IMR-90 (cell line): ENCODE results near the gene JSRP1. TPM values are rescaled to one million over a fixed set of nuclear protein-coding genes. Genes with fewer than 3 reads are reported as not detected.

Source experiments
- ATAC-seq: fragments of 200-7000 bp; cut with Tn5 transposase; 2 replicates; pipeline ENCODE4 v1.9.1; 2020; ENCODE audit warnings: low read depth, mild to moderate bottlenecking, moderate library complexity
- BruUV-seq: library from RNA; stranded (reverse); fragments of 400-500 nt; replicated peaks from 2 replicates; lab custom pipeline; 2021; lab: Mats Ljungman, UMichigan
- CTCF ChIA-PET: fragments of 300-600 bp; formaldehyde crosslinking; extraction: SDS; loops from one replicate; lab custom pipeline; 2021; ENCODE audit warnings: antibody characterized with exemption; lab: Yijun Ruan, JAX
- POLR2A ChIA-PET: fragments of 300-600 bp; sonication (Branson Sonifier 250); formaldehyde crosslinking; loops from one replicate; lab custom pipeline; 2022; ENCODE audit warnings: antibody characterized with exemption; ENCODE audit not compliant: unreplicated experiment; lab: Charles Lee
- DNase-seq: peaks from one replicate; pipeline ENCODE4 v3.0.0; 2013
- H2AFZ ChIP-seq: replicated peaks from 2 replicates; pipeline ENCODE3; 2013; ENCODE audit warnings: low read length, mild to moderate bottlenecking; ENCODE audit not compliant: poor library complexity
- H2AK5ac ChIP-seq: 2 replicates; pipeline ENCODE4 v1.6.1; 2013; ENCODE audit warnings: low read depth, low read length, inconsistent platforms
- H2AK9ac ChIP-seq: replicated peaks from 2 replicates; pipeline ENCODE3; 2013; ENCODE audit warnings: mild to moderate bottlenecking, low read depth, low read length, moderate library complexity; ENCODE audit not compliant: poor library complexity
- H2BK120ac ChIP-seq: 2 replicates; pipeline ENCODE4 v1.6.1; 2013; ENCODE audit warnings: low read depth, low read length, inconsistent platforms
- H2BK15ac ChIP-seq: 3 replicates; pipeline ENCODE4 v1.6.1; 2013; ENCODE audit warnings: low read depth, low read length, inconsistent platforms
- H2BK20ac ChIP-seq: 2 replicates; pipeline ENCODE4 v1.6.1; 2013; ENCODE audit warnings: low read depth, mild to moderate bottlenecking, inconsistent platforms, low read length, moderate library complexity
- H2BK5ac ChIP-seq: 2 replicates; pipeline ENCODE4 v1.6.1; 2013; ENCODE audit warnings: mild to moderate bottlenecking, low read depth, low read length, inconsistent platforms; ENCODE audit not compliant: poor library complexity, severe bottlenecking
- H3K14ac ChIP-seq: replicated peaks from 2 replicates; pipeline ENCODE4 v1.6.1; 2013; ENCODE audit warnings: low read depth, low read length, inconsistent platforms
- H3K18ac ChIP-seq: 2 replicates; pipeline ENCODE4 v1.6.1; 2013; ENCODE audit warnings: low read depth, low read length, control low read depth
- H3K23ac ChIP-seq: 2 replicates; pipeline ENCODE4 v1.6.1; 2013; ENCODE audit warnings: low read depth, low read length, inconsistent platforms
- H3K27ac ChIP-seq: 2 replicates; pipeline ENCODE4 v1.5.1; 2013; ENCODE audit warnings: mild to moderate bottlenecking, control low read depth, low read length; ENCODE audit not compliant: insufficient read depth
- H3K27me3 ChIP-seq: 2 replicates; pipeline ENCODE4 v1.6.1; 2013; ENCODE audit warnings: low read length; ENCODE audit not compliant: control insufficient read depth, insufficient read depth
- H3K36me3 ChIP-seq: 2 replicates; pipeline ENCODE4 v1.6.1; 2013; ENCODE audit warnings: low read length, mixed read lengths; ENCODE audit not compliant: control insufficient read depth, insufficient read depth
- H3K4ac ChIP-seq: 2 replicates; pipeline ENCODE4 v1.6.1; 2013; ENCODE audit warnings: low read depth, low read length, inconsistent platforms
- H3K4me1 ChIP-seq: 2 replicates; pipeline ENCODE4 v1.6.1; 2013; ENCODE audit warnings: low read length, mixed read lengths; ENCODE audit not compliant: control insufficient read depth, insufficient read depth
- H3K4me2 ChIP-seq: 2 replicates; pipeline ENCODE4 v1.6.1; 2013; ENCODE audit warnings: low read depth, mild to moderate bottlenecking, control low read depth, low read length, moderate library complexity
- H3K4me3 ChIP-seq: 2 replicates; pipeline ENCODE4 v1.5.1; 2013; ENCODE audit warnings: low read depth, mild to moderate bottlenecking, control low read depth, low read length, moderate library complexity; ENCODE audit not compliant: insufficient read depth
- H3K56ac ChIP-seq: 2 replicates; pipeline ENCODE4 v1.6.1; 2013; ENCODE audit warnings: low read length, inconsistent platforms; ENCODE audit not compliant: insufficient read depth; ENCODE audit errors: extremely low read depth
- H3K79me1 ChIP-seq, 2 experiments: 2 replicates each; pipeline ENCODE4 v1.6.1; 2013; ENCODE audit warnings: low read length in 2 of 2, inconsistent platforms in 1 of 2, low read depth in 1 of 2
- H3K9ac ChIP-seq: 2 replicates; pipeline ENCODE4 v1.6.1; 2013; ENCODE audit warnings: low read depth, low read length, control low read depth
- H3K9me1 ChIP-seq: 2 replicates; pipeline ENCODE4 v1.6.1; 2013; ENCODE audit warnings: low read length, inconsistent platforms; ENCODE audit not compliant: insufficient read depth
- H3K9me3 ChIP-seq: 2 replicates; pipeline ENCODE4 v1.6.1; 2013; ENCODE audit warnings: low read length; ENCODE audit not compliant: control insufficient read depth, insufficient read depth
- H4K20me1 ChIP-seq: 2 replicates; pipeline ENCODE4 v1.6.1; 2013; ENCODE audit warnings: low read length, inconsistent platforms; ENCODE audit not compliant: insufficient read depth
- H4K5ac ChIP-seq: 2 replicates; pipeline ENCODE4 v1.6.1; 2013; ENCODE audit warnings: mild to moderate bottlenecking, low read depth, low read length, control low read depth
- H4K8ac ChIP-seq, 2 experiments: 2 replicates each; pipeline ENCODE4 v1.6.1; 2013; ENCODE audit warnings: low read depth in 2 of 2, low read length in 2 of 2, control low read depth in 1 of 2, inconsistent platforms in 1 of 2
- H4K91ac ChIP-seq: 2 replicates; pipeline ENCODE4 v1.6.1; 2013; ENCODE audit warnings: low read depth, low read length, inconsistent platforms; ENCODE audit not compliant: insufficient read depth
- BHLHE40 ChIP-seq: fragments of 150-350 bp; IDR thresholded peaks from 2 replicates; pipeline ENCODE4 v1.6.1; 2016; ENCODE audit warnings: mild to moderate bottlenecking, low read depth, low read length
- WGBS, 2 experiments: methylation state at CpG; one replicate each; pipeline versions ENCODE4 v1.1.5 to v1.1.7; 2013; ENCODE audit warnings: missing lambda C conversion rate in 2 of 2; ENCODE audit not compliant: insufficient read length in 1 of 2; ENCODE audit errors: extremely low coverage in 2 of 2; 5-methylcytosine and 5-hydroxymethylcytosine counted together
- dilution Hi-C: fragments of 300-500 bp; cut with HindIII; formaldehyde crosslinking; loops from one replicate; pipeline ENCODE4 v1.14.3; 2018; ENCODE audit warnings: low sequenced_read_pairs; ENCODE audit not compliant: unreplicated experiment
- in situ Hi-C: fragments of 300-500 bp; cut with MboI; formaldehyde crosslinking; loops from 3 replicates; pipeline ENCODE4 v1.14.3; 2019; ENCODE audit warnings: low sequenced_read_pairs, inconsistent platforms, mixed read lengths
- intact Hi-C: fragments of 100-400 bp; cut with micrococcal nuclease; formaldehyde crosslinking; loops from 2 replicates; pipeline ENCODE4 v1.10.0; 2022
- polyA plus RNA-seq, 3 experiments: library from polyadenylated mRNA; depleted of rRNA; stranded (reverse); fragments of >200 nt; gene quantifications; 2 replicates each; pipeline ENCODE4 v1.2.3, GENCODE V29; 2012; ENCODE audit warnings: low replicate concordance in 1 of 3
- total RNA-seq: library from RNA; depleted of rRNA; stranded (reverse); fragments of >200 nt; gene quantifications from 2 replicates; pipeline ENCODE4 v1.2.3, GENCODE V29; 2012
- TF ChIP-seq, protein P1 (sequence below): fragments of 150-350 bp; IDR thresholded peaks from 2 replicates; pipeline ENCODE4 v1.6.1; 2017; ENCODE audit warnings: mild to moderate bottlenecking, antibody characterized with exemption, low read length, low read depth

Gene JSRP1
- total and polyA plus RNA-seq, 2 of the 4 experiments (the other 2 are of a cell fraction), result not detected

DNA sequence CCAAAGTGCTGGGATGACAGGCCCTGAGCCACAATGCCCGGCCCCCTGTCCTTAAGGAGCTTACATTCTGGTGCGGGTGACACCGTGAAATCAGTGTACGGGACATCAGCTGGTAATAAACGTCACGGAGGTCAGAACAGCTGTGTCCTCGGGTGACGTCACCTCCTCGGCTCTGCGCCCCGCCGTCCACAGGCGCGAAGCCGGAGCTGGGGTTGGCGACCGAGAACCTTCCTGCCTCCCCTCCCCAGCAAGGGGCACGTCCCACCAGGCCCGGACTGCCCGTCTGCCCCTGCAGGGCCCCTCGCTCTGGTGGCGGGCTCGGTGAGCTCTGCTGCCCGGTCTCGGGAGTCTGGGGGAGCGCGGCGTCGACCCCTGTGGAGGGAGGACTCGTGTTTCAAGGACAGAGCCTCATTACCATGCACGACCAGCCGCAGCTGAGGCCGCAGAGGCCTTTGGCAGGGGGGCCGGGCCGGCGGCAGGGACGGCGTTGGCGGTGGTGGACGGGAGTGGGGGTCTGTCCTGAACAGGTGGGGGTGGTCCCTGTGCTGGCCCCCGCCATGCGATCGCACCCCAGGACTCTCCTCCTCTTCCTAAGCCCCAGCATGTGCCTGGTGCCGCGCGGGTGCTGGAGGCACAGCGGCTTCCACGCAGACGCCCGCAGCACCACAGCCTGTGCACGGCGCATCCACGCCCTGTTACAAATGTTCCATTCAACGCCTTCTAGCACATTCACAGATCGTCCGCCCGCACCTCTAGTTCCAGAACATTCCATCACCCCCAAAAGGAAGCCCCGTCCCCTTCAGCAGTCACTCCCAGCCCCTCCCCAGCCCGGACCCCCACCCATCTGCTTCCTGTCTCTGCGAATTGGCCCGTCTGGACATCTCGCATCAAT is 46.3 kb upstream of the JSRP1 start:
- Histone ChIP-seq H3K9me1 (no peaks in the 10 kb centered on the region), H2AK5ac (no peak overlapping the region), H3K79me1 (no peaks in the 10 kb centered on the region), H3K4me3 (no peak overlapping the region), H3K9ac (no peak overlapping the region), H4K91ac (no peak overlapping the region), H3K14ac (no peak overlapping the region), H3K4me1 (peaks cover 2% of the 10 kb centered on the region; the same call in 1 of the 2 replicates), H2BK20ac (no peak overlapping the region), H3K4me2 (no peak overlapping the region; the same call in 1 of the 2 replicates), H3K9me3 (no peaks in the 10 kb centered on the region; the same call in 1 of the 2 replicates), H3K56ac (no peak overlapping the region), H2BK5ac (no peak overlapping the region), H3K23ac (no peak overlapping the region), H2AFZ (peak overlapping the region; percentile 81), H3K4ac (no peak overlapping the region), H2BK15ac (no peak overlapping the region), H2AK9ac (peak overlapping the region; percentile 28), H3K36me3 (no peaks in the 10 kb centered on the region), H4K20me1 (no peaks in the 10 kb centered on the region), H3K27me3 (peaks cover 40% of the 10 kb centered on the region), H3K18ac (no peak overlapping the region), H4K5ac (no peak overlapping the region), H2BK120ac (no peak overlapping the region), H3K27ac (no peak overlapping the region), H4K8ac (no peak overlapping the region)
- DNase-seq (peak; percentile 65), ATAC-seq (peak; percentile 54)
- no peak for TF ChIP-seq BHLHE40
- TF ChIP-seq, protein P1, sequence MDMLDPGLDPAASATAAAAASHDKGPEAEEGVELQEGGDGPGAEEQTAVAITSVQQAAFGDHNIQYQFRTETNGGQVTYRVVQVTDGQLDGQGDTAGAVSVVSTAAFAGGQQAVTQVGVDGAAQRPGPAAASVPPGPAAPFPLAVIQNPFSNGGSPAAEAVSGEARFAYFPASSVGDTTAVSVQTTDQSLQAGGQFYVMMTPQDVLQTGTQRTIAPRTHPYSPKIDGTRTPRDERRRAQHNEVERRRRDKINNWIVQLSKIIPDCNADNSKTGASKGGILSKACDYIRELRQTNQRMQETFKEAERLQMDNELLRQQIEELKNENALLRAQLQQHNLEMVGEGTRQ, result 0 out of 2 replicates have a peak, but pooled peaks have one; percentile 3
- POLR2A ChIA-PET, result no interaction called here
- dilution Hi-C loops (no loop called here), intact Hi-C loops (no loop called here), in situ Hi-C loops (no loop called here)
- 33% methylated on average over 33 of the region's 62 CpGs; no CpG with 5 or more reads in 1 of the 2 experiments for WGBS, 2 experiments
- CTCF ChIA-PET, result interaction anchor here (0.6 kb wide), 1 partner anchor 28 kb away, joined by 5 read pairs; no protein-coding TSS in a partner anchor
- BruUV-seq, result no TSS peak
